HepG2 (cell line): ENCODE results near the gene TUBB. TPM values are rescaled to one million over a fixed set of nuclear protein-coding genes. Genes with fewer than 3 reads are reported as not detected.
A peak's percentile ranks its signal among the peaks of the same experiment; 100 is the strongest.

Experiments used
- CBFB ChIP-seq: sonication (generic); formaldehyde crosslinking; IDR thresholded peaks from 2 replicates; pipeline ENCODE4 v1.4.0; 2020; ENCODE audit warnings: missing genetic modification reagents
- CCAR2 ChIP-seq: fragments of 200-400 bp; formaldehyde crosslinking; optimal IDR thresholded peaks from 2 replicates; pipeline ENCODE3; 2018; ENCODE audit warnings: low read depth, mild to moderate bottlenecking, low read length, moderate library complexity
- CENPBD1 ChIP-seq: sonication (generic); formaldehyde crosslinking; IDR thresholded peaks from 2 replicates; pipeline ENCODE4 v1.8.0; 2022; ENCODE audit warnings: missing genetic modification reagents, low read depth, mild to moderate bottlenecking, borderline replicate concordance
- CREB1 ChIP-seq, 2 experiments: fragments of 450-650 bp in 1 of 2; IDR thresholded peaks; 2 replicates each; pipeline ENCODE4 v1.6.1; 2016 to 2017; ENCODE audit warnings: control low read depth in 1 of 2, mild to moderate bottlenecking in 1 of 2, missing compliant biosample characterization in 1 of 2, missing genetic modification characterization in 1 of 2
- CTCF ChIP-seq: sonication (generic); formaldehyde crosslinking; IDR thresholded peaks from 2 replicates; pipeline ENCODE4 v1.5.0; 2020; ENCODE audit warnings: mild to moderate bottlenecking, missing genetic modification reagents, moderate library complexity
- FIP1L1 ChIP-seq: fragments of 200-400 bp; formaldehyde crosslinking; IDR thresholded peaks from 2 replicates; pipeline ENCODE4 v1.6.1; 2018; ENCODE audit warnings: low read depth, mild to moderate bottlenecking, low read length, moderate library complexity, borderline replicate concordance; ENCODE audit not compliant: insufficient read depth
- FOSL2 ChIP-seq: sonication (generic); formaldehyde crosslinking; IDR thresholded peaks from 2 replicates; pipeline ENCODE4 v1.4.0; 2020; ENCODE audit warnings: missing genetic modification reagents
- FOXA3 ChIP-seq: IDR thresholded peaks from 2 replicates; pipeline ENCODE4 v1.6.1; 2016; ENCODE audit warnings: missing genetic modification reagents, missing compliant biosample characterization
- GABPB1 ChIP-seq: IDR thresholded peaks from 2 replicates; pipeline ENCODE4 v1.6.1; 2016; ENCODE audit warnings: mild to moderate bottlenecking, missing genetic modification reagents, moderate library complexity, missing compliant biosample characterization
- HDAC2 ChIP-seq: sonication (generic); formaldehyde crosslinking; IDR thresholded peaks from 2 replicates; pipeline ENCODE4 v1.4.0; 2020; ENCODE audit warnings: missing genetic modification reagents
- HHEX ChIP-seq: IDR thresholded peaks from 2 replicates; pipeline ENCODE4 v1.6.1; 2016; ENCODE audit warnings: control low read depth
- HOXA5 ChIP-seq: sonication (generic); formaldehyde crosslinking; IDR thresholded peaks from 2 replicates; pipeline ENCODE4 v1.4.0; 2020; ENCODE audit warnings: missing genetic modification reagents
- HOXA9 ChIP-seq: sonication (generic); formaldehyde crosslinking; IDR thresholded peaks from 2 replicates; pipeline ENCODE4 v1.8.1; 2022; ENCODE audit warnings: missing genetic modification reagents, mild to moderate bottlenecking, moderate library complexity, borderline replicate concordance
- NR2F6 ChIP-seq, 2 experiments: IDR thresholded peaks; 2 replicates each; pipeline ENCODE4 v1.6.1; 2016; ENCODE audit warnings: antibody characterized with exemption in 1 of 2, mild to moderate bottlenecking in 1 of 2
- RARG ChIP-seq: sonication (generic); formaldehyde crosslinking; IDR thresholded peaks from 2 replicates; pipeline ENCODE4 v1.4.0; 2020; ENCODE audit warnings: low read depth, mild to moderate bottlenecking, missing genetic modification reagents
- SALL1 ChIP-seq: sonication (generic); formaldehyde crosslinking; IDR thresholded peaks from 2 replicates; pipeline ENCODE4 v1.8.0; 2022; ENCODE audit warnings: mild to moderate bottlenecking, missing genetic modification reagents
- SNAPC2 ChIP-seq: sonication (generic); formaldehyde crosslinking; IDR thresholded peaks from 2 replicates; pipeline ENCODE4 v1.8.1; 2022; ENCODE audit warnings: mild to moderate bottlenecking, missing genetic modification reagents
- ZBTB33 ChIP-seq: sonication (generic); formaldehyde crosslinking; IDR thresholded peaks from 2 replicates; pipeline ENCODE4 v1.4.0; 2020; ENCODE audit warnings: missing genetic modification reagents
- ZIK1 ChIP-seq: sonication (generic); formaldehyde crosslinking; IDR thresholded peaks from 2 replicates; pipeline ENCODE4 v1.5.0; 2020; ENCODE audit warnings: mild to moderate bottlenecking, low read depth, missing genetic modification reagents, borderline replicate concordance
- ZNF33A ChIP-seq: sonication (generic); formaldehyde crosslinking; IDR thresholded peaks from 2 replicates; pipeline ENCODE4 v1.5.1; 2020; ENCODE audit warnings: missing genetic modification reagents, mild to moderate bottlenecking, moderate library complexity, borderline replicate concordance
- ZNF576 ChIP-seq: sonication (generic); formaldehyde crosslinking; IDR thresholded peaks from 2 replicates; pipeline ENCODE4 v1.4.0; 2020; ENCODE audit warnings: mild to moderate bottlenecking, missing genetic modification reagents
- ZNF768 ChIP-seq: sonication (generic); formaldehyde crosslinking; IDR thresholded peaks from 2 replicates; pipeline ENCODE4 v1.4.0; 2020; ENCODE audit warnings: missing genetic modification reagents
- ZNF841 ChIP-seq: sonication (generic); formaldehyde crosslinking; IDR thresholded peaks from 2 replicates; pipeline ENCODE4 v1.8.1; 2023; ENCODE audit warnings: missing genetic modification reagents, borderline replicate concordance
- ZSCAN5A ChIP-seq: sonication (generic); formaldehyde crosslinking; IDR thresholded peaks from 2 replicates; pipeline ENCODE4 v1.8.0; 2022; ENCODE audit warnings: mild to moderate bottlenecking, missing genetic modification reagents, borderline replicate concordance
- polyA plus RNA-seq, 8 experiments: library from polyadenylated mRNA; depleted of rRNA in 3 of 8; stranded (reverse) in 7 of 8; unstranded in 1 of 8; fragments of >200 nt; fragmentation: Illumina TruSeq in 4 of 8; extraction: Trizol in 4 of 8; gene quantifications; 2 replicates each; pipeline versions ENCODE4 v1.2.1 to v1.2.3, GENCODE V29; 2011 to 2016; ENCODE audit warnings: low read depth in 4 of 8, missing spikeins in 1 of 8, mixed read lengths in 1 of 8; ENCODE audit not compliant: insufficient read depth in 1 of 8
- total RNA-seq, 5 experiments: library from RNA; depleted of rRNA; stranded (reverse); fragments of >200 nt; fragmentation: Illumina TruSeq; extraction: Trizol; gene quantifications; 2 replicates each; pipeline ENCODE4 v1.2.3, GENCODE V29; 2016; ENCODE audit warnings: low read depth in 1 of 5

The TUBB gene
- total and polyA plus RNA-seq, 2 of the 13 experiments (the other 11 are each of a cell fraction or from before 2014, with no cell fraction given): 911 to 1,163 TPM

- TF ChIP-seq ZSCAN5A (CRISPR knock-in tag) (no peak), RARG (CRISPR knock-in tag) (no peak), ZNF768 (no peak), FOSL2 (CRISPR knock-in tag) (no peak), ZNF841 (no peak), SNAPC2 (CRISPR knock-in tag) (no peak), NR2F6 (IDR thresholded peaks at IDR 0.05) (no peak), NR2F6 (CRISPR knock-in tag; IDR thresholded peaks at IDR 0.05) (0 out of 2 replicates have a peak, but pooled peaks have one; percentile 6), CCAR2 (no peak), CBFB (CRISPR knock-in tag) (no peak), ZBTB33 (CRISPR knock-in tag) (peak; percentile 98), ZNF576 (CRISPR knock-in tag) (no peak), FOXA3 (CRISPR knock-in tag) (0 out of 2 replicates have a peak, but pooled peaks have one; percentile 37), ZNF33A (CRISPR knock-in tag) (no peak), HDAC2 (CRISPR knock-in tag) (0 out of 2 replicates have a peak, but pooled peaks have one; percentile 16), FIP1L1 (no peak), HOXA5 (CRISPR knock-in tag) (no peak), SALL1 (CRISPR knock-in tag) (peak; percentile 17; the same call in 1 of the 2 replicates), GABPB1 (CRISPR knock-in tag) (peak; percentile 5; the same call in 1 of the 2 replicates), CREB1 (IDR thresholded peaks at IDR 0.05) (no peak), CREB1 (CRISPR knock-in tag; IDR thresholded peaks at IDR 0.05) (no peak), HHEX (CRISPR knock-in tag) (no peak), HOXA9 (CRISPR knock-in tag) (no peak), CENPBD1 (CRISPR knock-in tag) (no peak), CTCF (peak; percentile 69), ZIK1 (CRISPR knock-in tag) (no peak)
Measured at GRCh38 chr6:30670760-30671527, 49.2 kb upstream of the TUBB start (continued).
